Measurements from ENCODE around the gene ESCO1. TPM values are rescaled to one million over a fixed set of nuclear protein-coding genes. Genes with fewer than 3 reads are reported as not detected.
A peak's percentile ranks its signal among the peaks of the same experiment; 100 is the strongest.

ESCO1 gene
- polyA plus RNA-seq, 6 donors from 2014 or later, result 2.8 to 13.5 (median 9.6) TPM

GRCh38 chr18:21496277-21496835 lies 104.1 kb downstream of the ESCO1 start:
- peaks cover 0 to 2% (median 0%) of the 10 kb centered on the region in 7 donors for H3K9me3 Mint-ChIP-seq
- H3K27me3 Mint-ChIP-seq, result peaks cover 4 to 11% (median 5%) of the 10 kb centered on the region in 3 donors
- H3K36me3 Mint-ChIP-seq, result no peaks in the 10 kb centered on the region
- no peak overlapping the region for H3K4me3 Mint-ChIP-seq
- peak overlapping the region in 1 of 6 donors; percentile 2 for H3K27ac Mint-ChIP-seq
- DNase-seq (no peak), ATAC-seq (ENCODE audit: low read depth in 2 of 2) (no peak)
- no peaks in the 10 kb centered on the region for H3K4me1 Mint-ChIP-seq

DNA sequence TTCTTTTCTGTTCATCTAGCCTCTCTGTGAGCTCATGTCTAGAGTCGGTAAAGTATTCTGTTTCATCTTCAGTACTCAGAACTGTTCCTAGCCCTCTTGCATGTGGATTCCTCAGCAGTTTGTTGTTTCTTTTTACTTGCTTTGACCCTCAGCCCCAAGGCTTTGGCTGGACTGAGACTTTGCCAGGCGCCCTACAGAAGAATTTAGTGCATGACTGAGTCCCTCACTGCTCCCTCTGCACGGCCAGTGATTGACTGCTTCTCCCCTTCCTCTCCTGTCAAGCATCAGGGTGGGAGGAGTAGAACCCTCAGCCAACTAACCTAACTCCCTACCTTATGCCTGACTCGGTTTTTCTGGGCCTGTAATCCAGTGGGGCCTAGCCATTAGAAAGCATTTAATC lies 109.8 kb downstream of the ESCO1 start:
- H3K9me3 Mint-ChIP-seq, result no peaks in the 10 kb centered on the region
- H3K36me3 Mint-ChIP-seq, result no peaks in the 10 kb centered on the region
- H3K4me1 Mint-ChIP-seq, result no peaks in the 10 kb centered on the region
- H3K27ac Mint-ChIP-seq, result no peak overlapping the region
- peaks cover 0 to 7% (median 4%) of the 10 kb centered on the region in 3 donors for H3K27me3 Mint-ChIP-seq
- ATAC-seq (ENCODE audit: low read depth in 2 of 2) (no peak), DNase-seq (no peak)
- no peak overlapping the region for H3K4me3 Mint-ChIP-seq

GRCh38 chr18:21489919-21490495 lies 110.5 kb downstream of the ESCO1 start:
- H3K27me3 Mint-ChIP-seq, result peaks cover 0 to 7% (median 5%) of the 10 kb centered on the region in 3 donors
- H3K27ac Mint-ChIP-seq, result peak overlapping the region in 1 of 6 donors; percentile 47
- no peaks in the 10 kb centered on the region for H3K4me1 Mint-ChIP-seq
- no peaks in the 10 kb centered on the region for H3K9me3 Mint-ChIP-seq
- DNase-seq, result no peak
- no peak overlapping the region for H3K4me3 Mint-ChIP-seq
- no peaks in the 10 kb centered on the region for H3K36me3 Mint-ChIP-seq
- no peak for ATAC-seq (ENCODE audit: low read depth in 2 of 2)

- Mint-ChIP-seq H3K4me1 (no peaks in the 10 kb centered on the region), H3K4me3 (no peak overlapping the region), H3K27ac (no peak overlapping the region), H3K9me3 (no peaks in the 10 kb centered on the region), H3K36me3 (no peaks in the 10 kb centered on the region), H3K27me3 (peaks cover 0 to 9% (median 5%) of the 10 kb centered on the region in 3 donors)
- DNase-seq, result peak; percentile 7
- ATAC-seq (ENCODE audit: low read depth in 2 of 2), result no peak
These were observed 111.3 kb downstream of the ESCO1 start for GRCh38 chr18:21489119-21489750.

- no peak for ATAC-seq (ENCODE audit: low read depth in 2 of 2)
- Mint-ChIP-seq H3K4me3 (no peak overlapping the region), H3K4me1 (no peaks in the 10 kb centered on the region), H3K9me3 (no peaks in the 10 kb centered on the region), H3K36me3 (no peaks in the 10 kb centered on the region), H3K27ac (no peak overlapping the region), H3K27me3 (peaks cover 0 to 7% (median 6%) of the 10 kb centered on the region in 3 donors)
- DNase-seq, result no peak
These were observed 113.5 kb downstream of the ESCO1 start for GRCh38 chr18:21486905-21487437.

GRCh38 chr18:21484851-21485636 lies 115.5 kb downstream of the ESCO1 start:
- Mint-ChIP-seq H3K4me1 (no peaks in the 10 kb centered on the region), H3K27ac (peak overlapping the region in 1 of 6 donors; percentile 48)
- ATAC-seq (ENCODE audit: low read depth in 2 of 2), result no peak

DNA sequence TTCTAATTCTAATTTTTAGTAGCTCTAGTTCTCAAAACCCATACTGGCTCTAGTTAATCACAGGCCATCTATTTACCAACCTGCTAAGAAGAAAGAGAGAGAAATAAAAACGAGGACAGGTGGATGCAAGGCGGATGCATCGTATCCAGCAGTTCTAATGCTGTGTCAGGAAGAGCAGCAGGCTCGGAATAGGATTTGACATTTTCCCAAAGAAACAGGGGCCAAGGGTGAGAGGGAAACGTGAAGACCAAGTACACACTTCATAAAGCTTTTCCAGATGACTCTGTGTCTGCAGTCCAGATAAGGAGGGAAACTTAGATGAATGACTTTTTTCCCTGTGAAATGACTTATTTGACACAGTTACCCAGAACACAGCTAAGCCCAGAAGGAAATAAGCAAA lies 117.5 kb downstream of the ESCO1 start:
- peaks cover 0 to 17% (median 12%) of the 10 kb centered on the region in 3 donors for H3K27me3 Mint-ChIP-seq
- DNase-seq, result no peak
- H3K36me3 Mint-ChIP-seq, result no peaks in the 10 kb centered on the region
- H3K27ac Mint-ChIP-seq, result peak overlapping the region in 1 of 6 donors; percentile 16
- no peak for ATAC-seq (ENCODE audit: low read depth in 2 of 2)
- H3K4me3 Mint-ChIP-seq, result no peak overlapping the region
- H3K9me3 Mint-ChIP-seq, result no peaks in the 10 kb centered on the region
- no peaks in the 10 kb centered on the region for H3K4me1 Mint-ChIP-seq

More at GRCh38 chr18:21484851-21485636, 115.5 kb downstream of the ESCO1 start:
- Mint-ChIP-seq H3K9me3 (no peaks in the 10 kb centered on the region), H3K36me3 (no peaks in the 10 kb centered on the region), H3K4me3 (no peak overlapping the region), H3K27me3 (peaks cover 0 to 17% (median 9%) of the 10 kb centered on the region in 3 donors)
- no peak for DNase-seq

DNA sequence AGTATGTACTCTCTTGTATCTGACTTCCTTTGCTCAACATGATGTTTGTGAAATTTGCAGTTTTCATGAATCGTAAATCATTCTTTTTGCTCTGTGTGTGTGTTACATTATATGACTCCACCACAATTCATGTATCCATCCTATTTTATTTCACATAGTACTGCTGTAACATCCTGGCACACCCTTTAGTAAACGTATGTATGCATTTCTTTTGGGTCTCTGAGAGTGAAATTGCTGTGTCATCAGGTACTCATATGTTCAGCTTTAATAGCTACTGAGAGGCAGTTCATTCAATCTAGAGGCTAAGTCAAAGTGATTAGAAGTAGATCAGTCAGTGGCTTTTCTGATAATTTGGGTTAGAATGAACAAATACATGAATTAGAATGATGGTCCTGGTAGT lies 118.8 kb downstream of the ESCO1 start:
- no peak for DNase-seq
- no peak overlapping the region for H3K27ac Mint-ChIP-seq
- H3K9me3 Mint-ChIP-seq, result no peaks in the 10 kb centered on the region
- H3K36me3 Mint-ChIP-seq, result no peaks in the 10 kb centered on the region
- peaks cover 0 to 12% (median 12%) of the 10 kb centered on the region in 3 donors for H3K27me3 Mint-ChIP-seq
- ATAC-seq (ENCODE audit: low read depth in 2 of 2), result no peak
- no peaks in the 10 kb centered on the region for H3K4me1 Mint-ChIP-seq
- no peak overlapping the region for H3K4me3 Mint-ChIP-seq

DNA sequence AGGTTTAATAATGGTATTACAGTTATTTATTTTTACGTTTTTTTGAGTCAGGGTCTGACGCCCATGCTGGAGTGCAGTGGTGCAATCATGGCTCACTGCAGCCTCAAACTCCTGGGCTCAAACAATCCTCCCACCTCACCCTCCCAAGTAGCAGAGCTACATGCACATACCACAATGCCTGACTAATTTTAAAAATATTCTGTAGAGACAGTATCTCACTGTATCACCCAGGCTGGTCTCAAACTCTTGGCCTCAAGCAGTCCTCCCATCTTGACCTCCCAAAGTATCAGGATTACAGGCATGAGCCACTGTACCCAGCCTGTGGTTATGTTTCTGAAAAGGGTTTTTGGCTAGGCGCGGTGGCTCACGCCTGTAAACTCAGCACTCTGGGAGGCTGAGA lies 120.8 kb downstream of the ESCO1 start:
- no peak overlapping the region for H3K27ac Mint-ChIP-seq
- peaks cover 0 to 2% (median 0%) of the 10 kb centered on the region in 7 donors for H3K9me3 Mint-ChIP-seq
- H3K27me3 Mint-ChIP-seq, result peaks cover 8 to 23% (median 11%) of the 10 kb centered on the region in 3 donors
- DNase-seq, result no peak
- H3K4me3 Mint-ChIP-seq, result no peak overlapping the region
- no peak for ATAC-seq (ENCODE audit: low read depth in 2 of 2)
- no peaks in the 10 kb centered on the region for H3K36me3 Mint-ChIP-seq
- H3K4me1 Mint-ChIP-seq, result no peaks in the 10 kb centered on the region

Other genes with a start within 250 kb of the ESCO1 start
- gene SNRPD1, start 11.6 kb upstream of the ESCO1 start, polyA plus RNA-seq (ENCODE audit: low read depth in 6 of 6), result 10 to 100 TPM; 46.7 to 95.9 (median 88.3) TPM
- 10 to 100 TPM; 15.2 to 24.3 (median 19.3) TPM for gene ABHD3, start 104.1 kb upstream of the ESCO1 start, polyA plus RNA-seq (ENCODE audit: low read depth in 6 of 6)
- 1 to 10 TPM; 2.6 to 6.1 (median 4.1) TPM for gene MIB1, start 140.1 kb upstream of the ESCO1 start, polyA plus RNA-seq (ENCODE audit: low read depth in 6 of 6)